HEK293 (cell line): ENCODE results near the gene ZC3H4.
A peak's percentile ranks its signal among the peaks of the same experiment; 100 is the strongest.

Experiments used
- CTCF ChIA-PET: fragments of 350-600 bp; formaldehyde crosslinking; extraction: SDS; loops from one replicate; lab custom pipeline; 2021; ENCODE audit warnings: antibody characterized with exemption; lab: Yijun Ruan, JAX
- POLR2A ChIA-PET: fragments of 300-600 bp; formaldehyde crosslinking; extraction: SDS; loops from one replicate; lab custom pipeline; 2020; ENCODE audit warnings: antibody characterized with exemption, inconsistent platforms; lab: Yijun Ruan, JAX
- H3K27ac ChIP-seq: fragments of 200-500 bp; sonication (Bioruptor generic); 2 replicates; pipeline ENCODE4 v1.5.1; 2014; ENCODE audit warnings: low read depth, low read length, control low read depth, inconsistent platforms; ENCODE audit errors: extremely low read depth
- H3K36me3 ChIP-seq, 2 experiments: fragments of 200-500 bp in 1 of 2; sonication (Bioruptor generic) in 1 of 2; 1 replicate in 1 of 2; 2 replicates in 1 of 2; pipeline ENCODE4 v1.5.1; 2014 to 2017; ENCODE audit warnings: inconsistent platforms in 2 of 2, low read length in 2 of 2; ENCODE audit not compliant: control insufficient read depth in 2 of 2, insufficient read depth in 1 of 2
- H3K4me1 ChIP-seq: fragments of 200-500 bp; sonication (Bioruptor generic); 2 replicates; pipeline ENCODE4 v1.5.1; 2014; ENCODE audit warnings: mild to moderate bottlenecking, low read length, inconsistent platforms; ENCODE audit not compliant: control insufficient read depth, insufficient read depth
- H3K4me3 ChIP-seq: 2 replicates; pipeline ENCODE4 v1.5.1; 2011; ENCODE audit warnings: low read depth, mild to moderate bottlenecking, control low read depth, low read length, moderate library complexity
- H3K9me3 ChIP-seq: fragments of 200-500 bp; sonication (Bioruptor generic); 2 replicates; pipeline ENCODE4 v1.5.1; 2014; ENCODE audit warnings: low read depth, low read length, inconsistent platforms; ENCODE audit not compliant: control insufficient read depth, insufficient read depth
- EGR2 ChIP-seq: fragments of 450-650 bp; formaldehyde crosslinking; IDR thresholded peaks from 2 replicates; pipeline ENCODE4 v1.5.1; 2016; ENCODE audit warnings: low read depth, missing biosample characterization, missing genetic modification characterization
- REPIN1 ChIP-seq: fragments of 450-650 bp; formaldehyde crosslinking; IDR thresholded peaks from 2 replicates; pipeline ENCODE4 v1.5.1; 2017; ENCODE audit warnings: missing biosample characterization, missing genetic modification characterization, low read depth
- ZFHX2 ChIP-seq: fragments of 450-650 bp; formaldehyde crosslinking; conservative IDR thresholded peaks from 2 replicates; pipeline ENCODE4 v1.5.1; 2016; ENCODE audit warnings: missing biosample characterization, missing genetic modification characterization
- ZNF350 ChIP-seq: fragments of 450-650 bp; formaldehyde crosslinking; IDR thresholded peaks from 2 replicates; pipeline ENCODE4 v1.5.0; 2017; ENCODE audit warnings: missing biosample characterization, mild to moderate bottlenecking, missing genetic modification characterization
- ZNF404 ChIP-seq: fragments of 450-650 bp; formaldehyde crosslinking; IDR thresholded peaks from 2 replicates; pipeline ENCODE4 v1.5.1; 2017; ENCODE audit warnings: missing biosample characterization, missing genetic modification characterization
- ZNF521 ChIP-seq: fragments of 450-650 bp; formaldehyde crosslinking; IDR thresholded peaks from 2 replicates; pipeline ENCODE4 v1.5.1; 2017; ENCODE audit warnings: missing biosample characterization, mild to moderate bottlenecking, missing genetic modification characterization
- ZNF548 ChIP-seq: fragments of 450-650 bp; formaldehyde crosslinking; IDR thresholded peaks from 2 replicates; pipeline ENCODE4 v1.5.1; 2016; ENCODE audit warnings: missing biosample characterization, missing genetic modification characterization
- ZNF596 ChIP-seq: fragments of 450-650 bp; IDR thresholded peaks from 2 replicates; pipeline ENCODE4 v1.5.0; 2018; ENCODE audit warnings: missing biosample characterization, mild to moderate bottlenecking, missing genetic modification characterization, moderate library complexity
- ZNF600 ChIP-seq: fragments of 450-650 bp; formaldehyde crosslinking; IDR thresholded peaks from 2 replicates; pipeline ENCODE4 v1.5.1; 2016; ENCODE audit warnings: missing biosample characterization, missing genetic modification characterization
- ZNF776 ChIP-seq: fragments of 450-650 bp; formaldehyde crosslinking; IDR thresholded peaks from 2 replicates; pipeline ENCODE4 v1.5.0; 2017; ENCODE audit warnings: missing biosample characterization, missing genetic modification characterization, borderline replicate concordance
- ZXDB ChIP-seq: fragments of 450-650 bp; formaldehyde crosslinking; IDR thresholded peaks from 2 replicates; pipeline ENCODE4 v1.5.1; 2016; ENCODE audit warnings: missing biosample characterization, missing genetic modification characterization
- TF ChIP-seq, protein P1 (sequence below): fragments of 450-650 bp; formaldehyde crosslinking; IDR thresholded peaks from 2 replicates; pipeline ENCODE4 v1.5.1; 2016; ENCODE audit warnings: missing biosample characterization, missing genetic modification characterization
- TF ChIP-seq, protein P2 (sequence below): fragments of 450-650 bp; formaldehyde crosslinking; IDR thresholded peaks from 2 replicates; pipeline ENCODE4 v1.5.1; 2016; ENCODE audit warnings: missing biosample characterization, missing genetic modification characterization
- TF ChIP-seq, protein P3 (sequence below): fragments of 450-650 bp; formaldehyde crosslinking; IDR thresholded peaks from 2 replicates; pipeline ENCODE4 v1.5.1; 2017; ENCODE audit warnings: missing biosample characterization, missing genetic modification characterization

The ZC3H4 gene

DNA sequence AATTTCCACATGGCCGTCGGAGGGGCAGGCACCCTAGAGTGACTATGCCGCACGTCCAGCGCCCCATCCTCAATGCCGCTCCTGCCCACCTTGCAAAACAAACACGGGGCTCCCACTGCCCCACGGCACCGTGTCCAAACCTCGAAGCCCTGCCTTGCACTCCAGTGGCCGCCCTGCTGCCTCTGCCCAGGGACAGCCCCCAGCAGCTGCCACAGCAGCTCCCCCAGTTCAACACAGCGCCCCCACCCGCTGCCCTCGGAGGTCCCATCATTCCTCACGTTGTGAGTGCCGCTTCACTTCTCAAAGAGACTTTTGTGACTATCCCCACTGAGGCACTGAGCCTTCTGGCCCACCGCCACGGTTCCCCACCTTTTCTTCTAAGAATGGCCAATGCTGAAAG, 42.8 kb downstream of the ZC3H4 start:
- CTCF ChIA-PET, result no interaction called here
- Histone ChIP-seq H3K4me3 (no peak overlapping the region), H3K36me3 (peaks cover 13 to 96% of the 10 kb centered on the region in 2 experiments), H3K27ac (no peak overlapping the region), H3K9me3 (no peaks in the 10 kb centered on the region), H3K4me1 (no peaks in the 10 kb centered on the region)
- TF ChIP-seq ZNF521 (tag by site-specific recombination), result no peak
- no peak for TF ChIP-seq EGR2
- TF ChIP-seq ZXDB (tag by site-specific recombination), result no peak
- no peak for TF ChIP-seq ZNF596 (tag by site-specific recombination)
- POLR2A ChIA-PET, result interaction anchor here (0.6 kb wide), 1 partner anchor 40 kb away, joined by 3 read pairs; no protein-coding TSS in a partner anchor

DNA sequence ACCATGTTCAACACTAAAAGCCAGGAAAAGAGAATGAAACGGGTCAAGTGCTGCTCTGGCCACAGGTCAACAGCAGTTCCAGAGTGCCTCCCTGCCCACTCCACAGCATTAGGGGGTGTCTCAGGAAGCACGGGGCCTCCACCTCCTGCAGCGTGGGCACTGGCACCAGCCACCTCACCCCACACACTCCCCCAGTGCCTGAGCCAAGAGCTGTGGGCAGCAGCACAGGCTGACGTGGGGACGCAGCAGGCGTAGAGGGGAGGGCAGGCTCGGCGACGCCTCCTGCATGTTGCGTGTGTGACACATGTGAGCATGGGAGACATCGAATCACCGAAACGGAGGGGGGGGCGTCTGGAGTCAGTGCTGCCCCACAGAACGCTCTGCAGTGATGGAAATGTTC, 43.8 kb downstream of the ZC3H4 start:
- no peak overlapping the region for H3K4me3 ChIP-seq
- H3K36me3 ChIP-seq, result peaks cover 9 to 96% of the 10 kb centered on the region in 2 experiments
- no peaks in the 10 kb centered on the region for H3K9me3 ChIP-seq
- H3K4me1 ChIP-seq, result no peaks in the 10 kb centered on the region
- no peak overlapping the region for H3K27ac ChIP-seq
- ChIA-PET CTCF (interaction anchor here (0.6 to 0.7 kb wide), 4 partner anchors 15 to 181 kb away, joined by 3 to 5 read pairs (median 3); no protein-coding TSS in a partner anchor), POLR2A (no interaction called here)
- no peak for TF ChIP-seq ZNF404
- peak; percentile 80 for TF ChIP-seq ZFHX2 (tag by site-specific recombination)
- TF ChIP-seq EGR2, result peak; percentile 71; the same call in 1 of the 2 replicates

DNA sequence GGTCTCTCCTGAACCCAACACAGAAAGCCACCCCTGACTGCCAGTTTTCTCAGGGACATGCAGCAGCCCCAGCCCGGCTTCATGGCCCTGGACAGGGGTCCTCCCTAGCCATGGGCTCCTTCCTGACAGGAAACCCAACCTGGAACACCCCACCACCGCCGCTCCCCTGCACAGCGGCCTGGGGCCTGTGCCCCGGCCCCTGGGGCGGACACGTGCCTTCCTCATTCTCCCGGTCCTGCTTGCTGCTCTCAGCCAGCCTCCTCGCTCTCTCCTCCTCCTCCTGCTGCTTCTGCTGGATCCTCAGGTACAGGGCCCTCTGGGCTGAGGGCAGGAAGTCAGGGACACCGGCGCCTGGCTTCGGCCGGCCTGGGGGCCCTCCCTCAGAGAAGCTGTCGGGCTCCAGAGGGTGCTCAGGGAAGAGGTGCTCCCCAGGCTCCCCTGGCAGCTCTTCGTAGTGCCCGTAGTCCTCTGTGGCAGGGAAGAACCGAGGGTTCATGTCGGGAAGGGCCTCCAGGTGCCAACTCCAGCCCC, 44.6 kb downstream of the ZC3H4 start:
- no peaks in the 10 kb centered on the region for H3K4me1 ChIP-seq
- no peaks in the 10 kb centered on the region for H3K9me3 ChIP-seq
- H3K36me3 ChIP-seq, result peaks cover 9 to 93% of the 10 kb centered on the region in 2 experiments
- no peak overlapping the region for H3K4me3 ChIP-seq
- ChIA-PET CTCF (no interaction called here), POLR2A (interaction anchor here (1.3 to 1.4 kb wide), 2 partner anchors 10 to 34 kb away, joined by 3 read pairs; no protein-coding TSS in a partner anchor)
- H3K27ac ChIP-seq, result no peak overlapping the region
- no peak for TF ChIP-seq ZNF776 (tag by site-specific recombination)
- TF ChIP-seq, protein P1, sequence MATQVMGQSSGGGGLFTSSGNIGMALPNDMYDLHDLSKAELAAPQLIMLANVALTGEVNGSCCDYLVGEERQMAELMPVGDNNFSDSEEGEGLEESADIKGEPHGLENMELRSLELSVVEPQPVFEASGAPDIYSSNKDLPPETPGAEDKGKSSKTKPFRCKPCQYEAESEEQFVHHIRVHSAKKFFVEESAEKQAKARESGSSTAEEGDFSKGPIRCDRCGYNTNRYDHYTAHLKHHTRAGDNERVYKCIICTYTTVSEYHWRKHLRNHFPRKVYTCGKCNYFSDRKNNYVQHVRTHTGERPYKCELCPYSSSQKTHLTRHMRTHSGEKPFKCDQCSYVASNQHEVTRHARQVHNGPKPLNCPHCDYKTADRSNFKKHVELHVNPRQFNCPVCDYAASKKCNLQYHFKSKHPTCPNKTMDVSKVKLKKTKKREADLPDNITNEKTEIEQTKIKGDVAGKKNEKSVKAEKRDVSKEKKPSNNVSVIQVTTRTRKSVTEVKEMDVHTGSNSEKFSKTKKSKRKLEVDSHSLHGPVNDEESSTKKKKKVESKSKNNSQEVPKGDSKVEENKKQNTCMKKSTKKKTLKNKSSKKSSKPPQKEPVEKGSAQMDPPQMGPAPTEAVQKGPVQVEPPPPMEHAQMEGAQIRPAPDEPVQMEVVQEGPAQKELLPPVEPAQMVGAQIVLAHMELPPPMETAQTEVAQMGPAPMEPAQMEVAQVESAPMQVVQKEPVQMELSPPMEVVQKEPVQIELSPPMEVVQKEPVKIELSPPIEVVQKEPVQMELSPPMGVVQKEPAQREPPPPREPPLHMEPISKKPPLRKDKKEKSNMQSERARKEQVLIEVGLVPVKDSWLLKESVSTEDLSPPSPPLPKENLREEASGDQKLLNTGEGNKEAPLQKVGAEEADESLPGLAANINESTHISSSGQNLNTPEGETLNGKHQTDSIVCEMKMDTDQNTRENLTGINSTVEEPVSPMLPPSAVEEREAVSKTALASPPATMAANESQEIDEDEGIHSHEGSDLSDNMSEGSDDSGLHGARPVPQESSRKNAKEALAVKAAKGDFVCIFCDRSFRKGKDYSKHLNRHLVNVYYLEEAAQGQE, result no peak
- TF ChIP-seq, protein P2, sequence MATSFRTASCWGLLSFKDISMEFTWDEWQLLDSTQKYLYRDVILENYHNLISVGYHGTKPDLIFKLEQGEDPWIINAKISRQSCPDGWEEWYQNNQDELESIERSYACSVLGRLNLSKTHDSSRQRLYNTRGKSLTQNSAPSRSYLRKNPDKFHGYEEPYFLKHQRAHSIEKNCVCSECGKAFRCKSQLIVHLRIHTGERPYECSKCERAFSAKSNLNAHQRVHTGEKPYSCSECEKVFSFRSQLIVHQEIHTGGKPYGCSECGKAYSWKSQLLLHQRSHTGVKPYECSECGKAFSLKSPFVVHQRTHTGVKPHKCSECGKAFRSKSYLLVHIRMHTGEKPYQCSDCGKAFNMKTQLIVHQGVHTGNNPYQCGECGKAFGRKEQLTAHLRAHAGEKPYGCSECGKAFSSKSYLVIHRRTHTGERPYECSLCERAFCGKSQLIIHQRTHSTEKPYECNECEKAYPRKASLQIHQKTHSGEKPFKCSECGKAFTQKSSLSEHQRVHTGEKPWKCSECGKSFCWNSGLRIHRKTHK (tag by site-specific recombination), result no peak
- TF ChIP-seq ZNF548 (tag by site-specific recombination), result no peak
- no peak for TF ChIP-seq ZNF350
- TF ChIP-seq, protein P3, sequence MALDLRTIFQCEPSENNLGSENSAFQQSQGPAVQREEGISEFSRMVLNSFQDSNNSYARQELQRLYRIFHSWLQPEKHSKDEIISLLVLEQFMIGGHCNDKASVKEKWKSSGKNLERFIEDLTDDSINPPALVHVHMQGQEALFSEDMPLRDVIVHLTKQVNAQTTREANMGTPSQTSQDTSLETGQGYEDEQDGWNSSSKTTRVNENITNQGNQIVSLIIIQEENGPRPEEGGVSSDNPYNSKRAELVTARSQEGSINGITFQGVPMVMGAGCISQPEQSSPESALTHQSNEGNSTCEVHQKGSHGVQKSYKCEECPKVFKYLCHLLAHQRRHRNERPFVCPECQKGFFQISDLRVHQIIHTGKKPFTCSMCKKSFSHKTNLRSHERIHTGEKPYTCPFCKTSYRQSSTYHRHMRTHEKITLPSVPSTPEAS (tag by site-specific recombination), result no peak
- no peak for TF ChIP-seq ZNF600 (tag by site-specific recombination)
- TF ChIP-seq REPIN1, result no peak
- TF ChIP-seq ZXDB (tag by site-specific recombination), result no peak
- no peak for TF ChIP-seq ZFHX2 (tag by site-specific recombination)
- TF ChIP-seq, all 188 proteins: peak for 0
